Stimulated activated naive CD4-positive, alpha-beta T cell treated with Interleukin-2 at 50 U/mL for 16 hours (primary cell): ENCODE results near the gene ZNF669.

Experiments used
- DNase-seq: peaks from one replicate; lab custom pipeline; 2025; lab: John Stamatoyannopoulos, UW

ZNF669 gene

DNA sequence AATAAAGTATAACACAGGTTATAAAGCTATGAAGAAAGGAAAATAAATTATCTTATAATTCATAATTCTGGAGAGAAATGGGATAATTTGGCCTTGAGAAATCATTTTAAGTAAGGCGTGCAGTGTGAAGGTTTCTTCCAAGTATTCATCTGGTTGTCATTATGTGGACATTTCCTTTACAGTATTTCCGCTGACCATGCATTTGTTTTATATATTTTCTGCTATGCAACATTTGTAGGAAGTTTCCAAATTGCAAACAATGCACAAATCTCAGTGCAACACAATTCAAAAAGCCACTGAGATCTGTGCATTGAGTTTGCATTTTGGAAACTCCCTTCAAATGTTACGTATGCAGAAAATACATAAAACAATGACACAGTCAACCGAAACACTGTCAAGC lies 43.4 kb downstream of the ZNF669 start:
- no peak for DNase-seq

DNA sequence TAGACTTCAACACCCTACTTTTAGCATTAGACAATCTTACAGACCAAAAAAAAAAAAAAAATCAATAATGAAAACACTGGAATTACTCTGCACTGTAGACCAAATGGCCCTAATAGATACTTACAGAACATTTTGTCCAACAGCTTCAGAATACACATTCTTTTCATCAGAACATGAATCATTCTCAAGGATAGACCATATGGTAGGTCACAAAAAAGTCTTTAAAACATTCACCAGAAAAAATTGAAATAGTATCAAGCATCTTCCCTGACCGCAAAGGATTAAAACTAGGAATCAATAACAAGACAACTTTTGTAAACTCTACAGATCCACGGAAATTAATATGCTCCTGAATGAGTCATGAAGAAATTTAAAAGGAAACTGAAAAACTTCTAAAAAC lies 48.1 kb downstream of the ZNF669 start:
- DNase-seq, result no peak

DNA sequence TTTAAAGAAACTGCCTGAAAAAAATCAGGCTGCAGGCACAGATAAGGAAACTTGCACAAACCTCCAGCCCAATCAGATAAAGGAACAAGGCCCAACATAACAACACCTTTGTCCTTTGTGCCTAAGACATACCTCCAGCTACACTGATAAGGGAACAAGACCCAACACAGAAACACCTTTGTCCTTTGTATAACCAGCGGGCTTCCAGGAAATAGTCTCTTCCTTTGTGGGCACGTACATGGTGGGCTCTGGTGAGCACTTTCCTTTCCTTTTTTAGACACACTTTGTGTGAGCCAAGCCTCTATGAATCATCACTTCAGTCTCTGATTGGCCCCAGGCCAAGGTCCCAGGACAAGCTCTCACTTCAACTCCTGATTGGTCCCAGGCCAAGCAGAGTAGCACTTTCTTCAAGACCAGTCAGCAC lies 49.2 kb downstream of the ZNF669 start:
- DNase-seq, result no peak
